H9 (cell line): Measurements from ENCODE around the gene MLH1. TPM values are rescaled to one million over a fixed set of nuclear protein-coding genes. Genes with fewer than 3 reads are reported as not detected.

Experiments used
- DNase-seq: peaks from one replicate; pipeline ENCODE4 v3.0.0-alpha.2; 2017
- H2AFZ ChIP-seq: one replicate; pipeline ENCODE4 v1.6.1; 2013; ENCODE audit warnings: mild to moderate bottlenecking, low read length, control low read depth, moderate library complexity
- H2AK5ac ChIP-seq: 2 replicates; pipeline ENCODE4 v1.6.1; 2013; ENCODE audit warnings: low read length, control low read depth, mixed read lengths; ENCODE audit not compliant: insufficient read length
- H2BK120ac ChIP-seq: one replicate; pipeline ENCODE4 v1.6.1; 2013; ENCODE audit warnings: low read depth, mild to moderate bottlenecking, low read length, control low read depth, inconsistent platforms; ENCODE audit not compliant: poor library complexity, severe bottlenecking
- H2BK12ac ChIP-seq: 2 replicates; pipeline ENCODE4 v1.6.1; 2013; ENCODE audit warnings: low read length, control low read depth, mixed read lengths, low read depth; ENCODE audit not compliant: insufficient read length
- H2BK15ac ChIP-seq: 2 replicates; pipeline ENCODE4 v1.6.1; 2013; ENCODE audit warnings: low read depth, low read length, control low read depth
- H2BK20ac ChIP-seq: one replicate; pipeline ENCODE4 v1.6.1; 2013; ENCODE audit warnings: low read depth, mild to moderate bottlenecking, low read length, control low read depth, inconsistent platforms; ENCODE audit not compliant: poor library complexity, severe bottlenecking
- H2BK5ac ChIP-seq: 2 replicates; pipeline ENCODE4 v1.6.1; 2013; ENCODE audit warnings: low read length, control low read depth, mixed read lengths; ENCODE audit not compliant: insufficient read length
- H3K14ac ChIP-seq: 2 replicates; pipeline ENCODE4 v1.6.1; 2013; ENCODE audit warnings: low read length, control low read depth; ENCODE audit not compliant: insufficient read depth
- H3K18ac ChIP-seq: 2 replicates; pipeline ENCODE4 v1.6.1; 2013; ENCODE audit warnings: low read depth, mild to moderate bottlenecking, mixed read lengths, low read length, control low read depth; ENCODE audit not compliant: insufficient read length
- H3K23ac ChIP-seq: 2 replicates; pipeline ENCODE4 v1.6.1; 2013; ENCODE audit warnings: low read length, control low read depth, mixed read lengths, low read depth; ENCODE audit not compliant: insufficient read length
- H3K23me2 ChIP-seq: 2 replicates; pipeline ENCODE4 v1.6.1; 2013; ENCODE audit warnings: low read depth, mild to moderate bottlenecking, mixed read lengths, low read length, control low read depth; ENCODE audit not compliant: insufficient read length, poor library complexity, severe bottlenecking
- H3K27ac ChIP-seq: 2 replicates; pipeline ENCODE4 v1.5.1; 2013; ENCODE audit warnings: low read length, control low read depth, mixed read lengths, low read depth; ENCODE audit not compliant: insufficient read length
- H3K27me3 ChIP-seq: 2 replicates; pipeline ENCODE4 v1.6.1; 2013; ENCODE audit warnings: low read length, control low read depth, inconsistent platforms; ENCODE audit not compliant: insufficient read depth
- H3K4ac ChIP-seq: 2 replicates; pipeline ENCODE4 v1.6.1; 2013; ENCODE audit warnings: low read depth, mild to moderate bottlenecking, control low read depth, inconsistent platforms, low read length, moderate library complexity
- H3K4me1 ChIP-seq: 2 replicates; pipeline ENCODE4 v1.6.1; 2013; ENCODE audit warnings: low read length, control low read depth, inconsistent platforms; ENCODE audit not compliant: insufficient read depth
- H3K4me2 ChIP-seq: 2 replicates; pipeline ENCODE4 v1.6.1; 2013; ENCODE audit warnings: low read length, control low read depth, mixed read lengths; ENCODE audit not compliant: insufficient read length, insufficient read depth
- H3K56ac ChIP-seq: 2 replicates; pipeline ENCODE4 v1.6.1; 2013; ENCODE audit warnings: low read depth, mild to moderate bottlenecking, mixed read lengths, low read length, control low read depth; ENCODE audit not compliant: insufficient read length
- H3K79me1 ChIP-seq: 2 replicates; pipeline ENCODE4 v1.6.1; 2013; ENCODE audit warnings: low read depth, mild to moderate bottlenecking, moderate library complexity, low read length, control low read depth, inconsistent platforms; ENCODE audit not compliant: insufficient read depth, poor library complexity, severe bottlenecking
- H3K79me2 ChIP-seq: 2 replicates; pipeline ENCODE4 v1.6.1; 2013; ENCODE audit warnings: low read length, control low read depth, inconsistent platforms; ENCODE audit not compliant: insufficient read depth
- H3K9ac ChIP-seq: 2 replicates; pipeline ENCODE4 v1.6.1; 2013; ENCODE audit warnings: low read length, control low read depth, mixed read lengths; ENCODE audit not compliant: insufficient read length; ENCODE audit errors: extremely low read depth
- H3K9me3 ChIP-seq: one replicate; pipeline ENCODE4 v1.6.1; 2013; ENCODE audit warnings: low read depth, low read length, inconsistent platforms; ENCODE audit not compliant: control insufficient read depth
- H3T11ph ChIP-seq: one replicate; pipeline ENCODE4 v1.6.1; 2013; ENCODE audit warnings: mild to moderate bottlenecking, low read length, control low read depth, inconsistent platforms
- H4K20me1 ChIP-seq: one replicate; pipeline ENCODE4 v1.6.1; 2013; ENCODE audit not compliant: control insufficient read depth, insufficient read length, insufficient read depth
- H4K5ac ChIP-seq: 2 replicates; pipeline ENCODE4 v1.6.1; 2013; ENCODE audit warnings: low read depth, mild to moderate bottlenecking, mixed read lengths, low read length, control low read depth; ENCODE audit not compliant: insufficient read length
- H4K8ac ChIP-seq: replicated peaks from 2 replicates; pipeline ENCODE4 v1.6.1; 2013; ENCODE audit warnings: low read length, control low read depth, mixed read lengths, low read depth; ENCODE audit not compliant: insufficient read length
- H4K91ac ChIP-seq: 2 replicates; pipeline ENCODE4 v1.6.1; 2013; ENCODE audit warnings: low read depth, mild to moderate bottlenecking, moderate library complexity, mixed read lengths, low read length, control low read depth; ENCODE audit not compliant: insufficient read length
- H3K27ac Mint-ChIP-seq, 3 experiments: 2 replicates in 2 of 3; 3 replicates in 1 of 3; pipeline ENCODE4 v1.8.0; 2020 to 2021; ENCODE audit warnings: mixed read lengths in 3 of 3, mild to moderate bottlenecking in 1 of 3, moderate library complexity in 1 of 3
- H3K27me3 Mint-ChIP-seq: 2 replicates; pipeline ENCODE4 v1.8.0; 2021; ENCODE audit warnings: low read depth, mild to moderate bottlenecking, moderate library complexity, mixed read lengths
- H3K36me3 Mint-ChIP-seq, 3 experiments: 2 replicates in 2 of 3; 3 replicates in 1 of 3; pipeline ENCODE4 v1.8.0; 2020 to 2021; ENCODE audit warnings: low read depth in 3 of 3, mixed read lengths in 3 of 3; ENCODE audit not compliant: insufficient read depth in 1 of 3
- H3K4me1 Mint-ChIP-seq, 2 experiments: 2 replicates each; pipeline ENCODE4 v1.8.0; 2020; ENCODE audit warnings: mixed read lengths in 2 of 2
- H3K4me3 Mint-ChIP-seq, 2 experiments: 2 replicates in 1 of 2; 3 replicates in 1 of 2; pipeline ENCODE4 v1.8.0; 2020 to 2021; ENCODE audit warnings: mild to moderate bottlenecking in 2 of 2, mixed read lengths in 2 of 2, moderate library complexity in 1 of 2
- H3K9me3 Mint-ChIP-seq, 2 experiments: 2 replicates in 1 of 2; 3 replicates in 1 of 2; pipeline ENCODE4 v1.8.0; 2020; ENCODE audit warnings: mild to moderate bottlenecking in 2 of 2, mixed read lengths in 2 of 2, moderate library complexity in 1 of 2
- CTCF ChIP-seq: fragments of 200-600 bp; sonication (generic); conservative IDR thresholded peaks from 3 replicates; pipeline ENCODE4 v1.8.0; 2021; ENCODE audit warnings: antibody characterized with exemption, mild to moderate bottlenecking
- WGBS: extraction: QIAGEN DNeasy Blood & Tissue Kit; methylation state at CpG from one replicate; pipeline ENCODE4 v1.1.7; 2013; ENCODE audit warnings: missing lambda C conversion rate, low lambda C conversion rate, mixed read lengths; ENCODE audit not compliant: insufficient read length; ENCODE audit errors: extremely low coverage; 5-methylcytosine and 5-hydroxymethylcytosine counted together
- total RNA-seq: library from RNA; stranded (reverse); gene quantifications from 2 replicates; pipeline ENCODE4 v1.2.1, GENCODE V29; 2021

Gene MLH1
- total RNA-seq, 1 experiment from 2014 or later, result 45.1 TPM

- Mint-ChIP-seq H3K4me1 (no peaks in the 10 kb centered on the region), H3K4me3 (no peak overlapping the region), H3K27ac (no peak overlapping the region; a peak in 1 of 7 replicates), H3K9me3 (peaks cover 6 to 10% of the 10 kb centered on the region in 2 experiments; a peak in 3 of 5 replicates), H3K36me3 (peaks cover 50 to 75% (median 66%) of the 10 kb centered on the region in 3 experiments), H3K27me3 (no peaks in the 10 kb centered on the region)
- no peak overlapping the region for H2BK5ac ChIP-seq
- H3K56ac ChIP-seq, result no peak overlapping the region
- H3K79me1 ChIP-seq, result peaks cover 3% of the 10 kb centered on the region
- H3K23ac ChIP-seq, result no peak overlapping the region
- no peak overlapping the region for H3K14ac ChIP-seq
- no peak overlapping the region for H3K18ac ChIP-seq
- TF ChIP-seq CTCF, result no peak
- no peak overlapping the region for H3K9ac ChIP-seq
- H3K27ac ChIP-seq, result no peak overlapping the region
- H3K9me3 ChIP-seq, result no peaks in the 10 kb centered on the region
- H4K8ac ChIP-seq, result no peak overlapping the region
- no peak for DNase-seq
- H4K20me1 ChIP-seq, result no peaks in the 10 kb centered on the region
- H2BK120ac ChIP-seq, result no peak overlapping the region
- no peaks in the 10 kb centered on the region for H3K23me2 ChIP-seq
- no peaks in the 10 kb centered on the region; the same call in 1 of the 2 replicates for H3K79me2 ChIP-seq
- H2BK20ac ChIP-seq, result no peak overlapping the region
- no peak overlapping the region for H2BK12ac ChIP-seq
- no peaks in the 10 kb centered on the region for H3K27me3 ChIP-seq
- H3T11ph ChIP-seq, result no peak overlapping the region
- H3K4me2 ChIP-seq, result no peak overlapping the region
- H2AFZ ChIP-seq, result no peak overlapping the region
- H2AK5ac ChIP-seq, result no peak overlapping the region
- no peak overlapping the region for H4K5ac ChIP-seq
- no peak overlapping the region for H2BK15ac ChIP-seq
- no CpG with 5 or more reads among the region's 7 CpGs for WGBS
- H3K4me1 ChIP-seq, result no peaks in the 10 kb centered on the region
- H3K4ac ChIP-seq, result no peak overlapping the region
- H4K91ac ChIP-seq, result no peak overlapping the region
Observed at GRCh38 chr3:37031096-37031682, 37.9 kb downstream of the MLH1 start.
